Hematopoietic multipotent progenitor cell (in vitro differentiated cells): ENCODE results near the gene SPECC1L. TPM values are rescaled to one million over a fixed set of nuclear protein-coding genes. Genes with fewer than 3 reads are reported as not detected.

Experiments used
- DNase-seq, 3 donors: peaks; one replicate each; pipeline ENCODE4 v3.0.0-alpha.2; 2011 to 2015; ENCODE audit warnings: low read depth in 2 of 3, low spot score in 2 of 3
- total RNA-seq: library from RNA; depleted of rRNA; stranded (reverse); fragments of >200 nt; gene quantifications from one replicate; pipeline ENCODE4 v1.2.3, GENCODE V29; 2012

The SPECC1L gene
- total RNA-seq, 1 donor, result 24.8 TPM

DNA sequence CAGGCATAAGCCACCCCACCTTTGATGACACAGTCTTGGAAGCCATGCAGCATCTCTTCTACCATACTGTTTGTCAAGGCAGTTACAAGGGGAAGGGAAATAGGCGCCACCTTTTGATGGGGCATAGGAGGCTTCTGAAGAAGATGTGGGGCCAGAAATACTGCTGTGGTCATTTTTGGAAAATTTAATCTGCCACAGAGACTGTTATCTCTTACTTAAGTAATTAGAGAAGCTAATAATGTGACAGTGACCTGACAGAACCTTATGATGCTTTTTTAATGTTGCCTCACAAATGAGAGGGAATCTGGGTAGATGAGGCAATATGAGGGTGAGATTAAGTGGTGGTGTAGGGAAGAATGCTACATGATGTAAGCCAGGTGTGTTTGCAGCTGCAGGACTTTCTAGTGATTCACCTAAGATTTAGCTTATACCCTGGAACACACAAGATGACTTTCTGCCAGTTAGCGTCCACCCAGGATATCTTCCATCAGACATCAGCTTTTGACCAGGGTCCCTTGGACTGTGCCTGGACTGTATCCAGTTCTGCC is 122.5 kb downstream of the SPECC1L start:
- no peak for DNase-seq

DNA sequence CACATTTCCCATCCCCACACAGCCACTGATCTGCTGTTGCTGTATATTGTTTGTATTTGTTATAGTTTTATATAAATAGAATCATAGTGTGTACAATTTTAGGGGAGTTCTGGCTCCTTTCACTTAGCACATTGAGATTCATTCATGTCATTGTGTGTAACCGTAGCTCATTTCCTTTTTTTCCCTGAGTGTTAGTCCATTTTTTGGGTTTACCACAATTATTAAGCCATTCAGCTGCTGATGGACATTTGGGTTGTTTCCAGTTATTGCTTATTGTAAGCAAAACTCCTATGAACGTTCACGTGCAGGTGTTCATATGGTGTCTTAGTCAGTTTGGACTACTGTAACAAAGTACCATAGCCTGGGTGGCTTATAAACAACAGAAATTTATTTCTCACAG is 123.2 kb downstream of the SPECC1L start:
- DNase-seq, result no peak

DNA sequence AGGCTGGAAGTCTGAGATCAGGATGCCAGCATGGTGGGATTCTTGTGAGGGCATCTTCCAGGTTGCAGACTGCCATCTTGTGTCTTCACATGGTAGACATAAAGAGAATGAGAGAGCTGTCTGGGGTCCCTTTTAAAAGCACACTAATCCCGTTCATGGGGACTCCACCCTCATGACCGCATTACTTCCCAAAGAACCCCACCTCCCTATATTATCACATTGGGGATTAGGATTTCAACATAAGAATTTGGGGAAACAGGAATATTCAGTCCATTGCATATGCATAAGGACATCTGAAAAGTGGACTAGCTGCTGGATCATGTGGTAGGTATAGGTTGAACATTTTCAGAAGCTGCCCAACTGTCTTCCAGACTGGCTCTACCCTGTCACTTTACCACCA is 123.6 kb downstream of the SPECC1L start:
- no peak for DNase-seq

DNA sequence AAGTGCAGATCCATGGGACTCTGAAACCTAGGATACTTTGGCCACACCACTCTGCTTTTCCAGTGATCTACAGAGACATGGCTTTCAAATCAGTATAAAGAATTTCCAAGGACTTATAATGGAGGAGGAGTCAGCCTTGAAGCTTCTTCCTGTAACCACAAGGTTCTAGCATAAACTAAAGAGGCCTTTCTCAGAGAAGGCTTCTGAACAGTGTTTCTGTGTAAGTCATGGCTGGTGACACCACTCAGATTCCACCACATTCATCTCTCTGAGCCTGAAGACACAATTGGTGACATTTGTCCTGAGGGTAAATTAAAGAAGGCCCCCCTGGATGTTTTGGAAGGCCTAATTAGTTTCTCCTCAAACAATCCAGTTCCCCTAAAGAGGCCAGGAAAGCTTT is 127.8 kb downstream of the SPECC1L start:
- DNase-seq, result no peak

DNA sequence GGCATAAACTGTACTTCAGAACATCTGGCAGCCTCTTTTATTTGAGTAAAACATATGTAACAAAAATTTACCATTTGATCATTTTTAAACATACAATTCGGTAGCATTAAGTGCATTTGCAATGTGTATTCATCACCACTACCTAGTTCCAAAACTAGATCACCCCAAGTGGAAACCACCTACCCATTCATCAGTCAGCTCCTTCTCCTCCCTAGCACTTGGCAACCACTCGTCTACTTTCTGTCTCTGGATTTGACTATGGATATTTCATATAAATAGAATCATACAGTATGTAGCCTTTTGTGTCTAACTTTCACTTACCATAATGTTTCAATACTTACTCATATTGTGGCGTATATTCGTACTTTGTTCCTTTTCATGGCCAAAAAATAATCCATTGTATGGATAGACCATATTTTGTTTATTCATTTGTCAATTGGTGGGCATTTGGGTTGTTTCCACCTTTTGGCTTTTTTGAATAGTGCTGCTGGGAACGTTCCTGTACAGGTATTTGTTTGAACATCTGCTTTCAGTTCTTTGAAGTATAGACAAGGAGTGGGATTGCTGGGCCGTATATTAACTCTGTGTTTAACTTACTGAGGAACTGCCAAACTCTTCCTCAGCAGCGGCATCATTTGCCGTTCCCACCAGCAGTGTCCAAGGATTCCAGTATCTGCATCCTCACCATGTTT is 129.5 kb downstream of the SPECC1L start:
- DNase-seq, result no peak

DNA sequence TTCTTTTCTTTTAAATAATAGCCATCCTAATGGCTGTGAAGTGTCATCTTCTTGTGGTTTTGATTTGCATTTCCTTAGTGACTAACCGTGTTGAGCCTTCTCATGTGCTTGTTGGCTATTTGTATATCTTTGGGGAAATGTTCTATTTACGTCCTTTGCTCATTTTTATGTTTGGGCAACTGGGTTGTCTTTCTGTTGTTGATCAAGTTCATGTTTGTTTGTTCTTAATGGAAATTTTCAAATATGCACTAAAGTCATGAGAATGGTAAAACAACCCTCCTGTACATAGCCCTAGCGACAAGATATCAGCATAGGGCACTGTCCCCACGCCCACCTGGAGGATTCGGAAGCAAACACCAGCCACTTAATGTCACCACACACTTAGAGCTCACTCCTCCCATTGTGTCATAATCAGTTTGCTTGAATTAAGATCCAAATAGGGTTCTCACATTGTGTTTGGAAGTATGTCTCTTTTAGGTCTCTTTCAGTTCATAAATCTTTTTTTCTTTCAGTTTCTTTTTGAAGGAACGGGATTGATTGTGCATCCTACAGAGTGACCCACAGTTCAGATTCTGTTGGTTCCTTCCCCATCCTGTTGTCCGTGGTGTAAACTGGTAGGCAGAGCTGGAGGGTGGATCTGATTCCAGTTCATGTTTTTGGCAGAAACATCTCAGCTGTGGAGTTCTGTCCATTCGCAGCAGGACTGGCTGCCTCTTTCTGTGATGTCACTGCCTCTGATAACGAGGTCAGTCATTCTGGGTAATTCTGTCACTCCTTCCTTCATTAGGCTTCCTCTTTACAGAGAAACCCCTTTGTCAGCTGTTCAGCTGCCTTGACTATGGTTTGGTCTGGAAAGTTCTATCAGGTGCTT is 130.3 kb downstream of the SPECC1L start:
- DNase-seq, result no peak

DNA sequence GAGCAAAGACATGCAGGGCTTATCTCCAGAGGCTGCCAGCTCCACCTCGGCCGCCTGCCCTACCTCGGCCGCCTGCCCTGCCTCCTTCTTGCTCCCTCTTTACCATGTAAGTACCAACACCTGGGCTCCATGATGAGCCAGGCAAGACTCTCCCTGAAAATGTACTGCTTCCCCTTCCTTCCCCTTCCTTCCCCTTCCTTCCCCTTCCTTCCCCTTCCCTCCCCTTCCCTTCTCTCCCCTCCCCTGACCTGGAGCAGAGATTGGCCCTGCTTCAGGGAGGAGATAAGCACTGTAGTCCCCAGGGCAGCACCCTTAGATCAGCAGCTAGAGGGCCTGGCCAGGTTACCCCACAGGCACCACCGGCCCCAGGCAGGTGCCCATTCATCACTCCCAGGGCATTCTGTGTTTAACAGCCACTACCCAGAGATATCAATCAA is 131.3 kb downstream of the SPECC1L start:
- DNase-seq, result no peak

DNA sequence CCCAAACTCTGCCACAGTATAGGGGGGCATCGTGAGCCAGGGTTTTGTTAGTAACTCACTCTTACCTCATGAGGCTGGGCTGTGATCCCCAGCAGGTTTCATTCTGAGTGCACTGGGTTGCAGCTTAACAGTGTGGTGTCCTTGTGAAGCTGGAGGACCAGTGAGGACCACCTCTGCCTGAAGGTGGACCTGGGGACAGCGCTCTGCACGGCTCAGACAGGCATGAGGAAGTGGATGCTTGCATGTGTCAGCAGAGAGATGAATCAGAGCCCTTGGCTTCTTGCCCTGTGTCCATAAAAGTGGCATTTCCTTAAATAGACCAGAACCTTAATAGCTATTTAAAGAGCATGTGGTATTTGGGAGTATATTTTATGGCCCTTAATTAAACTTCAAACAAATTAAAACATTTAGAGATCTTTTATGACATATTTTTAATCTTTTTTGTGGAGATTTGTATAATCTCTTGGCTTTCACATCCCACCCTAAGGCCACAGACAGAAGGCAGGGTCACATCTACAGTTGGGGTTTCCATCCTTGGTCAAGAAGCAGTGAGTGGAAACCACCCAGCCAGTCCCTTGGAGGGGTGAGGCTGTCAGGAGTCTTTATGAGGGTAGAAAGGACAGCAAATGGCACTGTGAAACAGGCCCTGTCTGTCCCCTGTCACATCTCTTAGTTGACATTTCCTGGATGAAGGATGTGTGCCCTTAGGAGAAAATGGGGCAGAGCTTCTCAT is 132.0 kb downstream of the SPECC1L start:
- DNase-seq, result peak in 2 of 3 donors; percentile 76 to 84

DNA sequence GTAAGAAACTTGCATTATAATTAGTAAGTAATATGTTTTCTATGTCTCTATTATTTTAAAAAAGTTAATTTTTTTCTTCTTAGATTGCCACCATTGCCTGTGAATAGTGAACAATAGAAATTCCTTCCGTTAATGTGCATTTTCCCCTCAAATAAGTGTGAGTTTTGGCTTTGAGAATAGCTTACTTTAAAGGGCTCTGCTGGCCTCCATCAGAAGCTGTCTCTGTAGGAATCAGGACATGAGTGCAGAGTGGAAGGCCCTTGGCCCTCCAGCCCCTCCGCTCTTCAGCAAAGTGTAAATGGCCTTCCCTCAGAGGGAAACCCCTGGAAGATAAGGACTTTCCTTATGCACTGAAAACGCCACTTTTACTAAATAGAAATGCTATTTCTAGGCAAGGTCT is 132.7 kb downstream of the SPECC1L start:
- DNase-seq, result no peak

DNA sequence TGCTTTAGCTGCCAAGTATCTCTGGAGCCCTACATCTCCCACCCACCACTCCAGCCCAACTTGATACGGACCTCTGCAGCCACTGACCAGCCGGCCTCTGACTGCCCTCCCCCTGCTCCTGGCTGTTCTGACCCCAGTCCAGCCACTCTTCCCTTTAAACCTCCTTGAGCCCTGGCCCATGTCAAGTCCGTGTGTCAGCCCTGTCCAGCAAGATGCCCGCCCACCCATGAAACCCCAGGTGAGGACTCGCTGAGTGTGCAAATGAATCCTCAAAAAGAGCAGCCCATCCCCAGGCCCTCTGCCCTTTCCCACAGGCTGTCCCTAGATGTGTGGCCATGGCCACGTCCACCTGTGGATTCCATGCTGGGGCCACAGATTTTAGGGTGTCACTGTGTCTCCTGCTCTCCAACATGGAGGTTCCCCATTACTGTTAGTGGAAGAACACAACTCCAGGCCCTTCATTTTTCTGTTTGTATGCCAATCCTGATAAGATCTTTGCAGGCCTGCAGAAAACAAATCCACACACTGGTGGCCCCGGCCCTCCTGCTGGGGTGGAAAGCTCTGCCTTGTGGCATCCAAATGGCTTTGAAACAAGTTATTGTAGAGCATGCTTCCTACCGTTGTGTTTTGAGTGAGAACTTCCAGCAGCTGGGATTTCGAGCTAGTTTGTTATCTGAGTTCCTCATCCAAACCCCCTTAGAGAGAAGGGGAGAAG is 134.1 kb downstream of the SPECC1L start:
- DNase-seq, result no peak

DNA sequence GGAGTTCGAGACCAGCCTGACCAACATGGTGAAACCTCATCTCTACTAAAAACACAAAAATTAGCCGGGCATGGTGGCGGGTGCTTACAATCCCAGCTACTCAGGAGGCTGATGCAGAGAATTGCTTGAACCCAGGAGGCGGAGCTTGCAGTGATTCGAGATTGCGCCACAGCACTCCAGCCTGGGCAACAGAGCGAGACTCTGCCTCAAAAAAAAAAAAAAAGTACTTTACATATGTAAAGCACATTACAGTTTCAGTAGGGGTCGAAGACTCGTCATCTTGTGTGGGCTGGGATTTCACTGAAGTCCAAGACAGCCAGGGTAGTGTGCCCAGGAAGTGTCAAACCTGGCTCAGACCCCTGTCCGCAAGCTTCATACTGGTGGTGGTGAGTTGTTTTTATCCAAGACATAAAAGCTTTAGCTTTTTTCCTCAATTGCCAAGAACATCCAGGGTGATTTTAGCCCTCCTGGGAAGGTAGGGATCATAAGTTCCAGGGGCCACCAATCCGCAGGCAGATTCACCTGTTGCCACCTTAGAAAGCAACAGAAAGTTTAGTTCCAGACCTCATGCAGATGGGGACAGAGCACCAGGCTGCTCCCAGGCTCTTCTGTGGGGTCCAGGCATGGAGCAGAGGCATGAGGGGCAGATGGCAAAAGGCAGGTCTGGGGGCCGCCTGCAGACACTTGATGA is 135.1 kb downstream of the SPECC1L start:
- DNase-seq, result no peak

DNA sequence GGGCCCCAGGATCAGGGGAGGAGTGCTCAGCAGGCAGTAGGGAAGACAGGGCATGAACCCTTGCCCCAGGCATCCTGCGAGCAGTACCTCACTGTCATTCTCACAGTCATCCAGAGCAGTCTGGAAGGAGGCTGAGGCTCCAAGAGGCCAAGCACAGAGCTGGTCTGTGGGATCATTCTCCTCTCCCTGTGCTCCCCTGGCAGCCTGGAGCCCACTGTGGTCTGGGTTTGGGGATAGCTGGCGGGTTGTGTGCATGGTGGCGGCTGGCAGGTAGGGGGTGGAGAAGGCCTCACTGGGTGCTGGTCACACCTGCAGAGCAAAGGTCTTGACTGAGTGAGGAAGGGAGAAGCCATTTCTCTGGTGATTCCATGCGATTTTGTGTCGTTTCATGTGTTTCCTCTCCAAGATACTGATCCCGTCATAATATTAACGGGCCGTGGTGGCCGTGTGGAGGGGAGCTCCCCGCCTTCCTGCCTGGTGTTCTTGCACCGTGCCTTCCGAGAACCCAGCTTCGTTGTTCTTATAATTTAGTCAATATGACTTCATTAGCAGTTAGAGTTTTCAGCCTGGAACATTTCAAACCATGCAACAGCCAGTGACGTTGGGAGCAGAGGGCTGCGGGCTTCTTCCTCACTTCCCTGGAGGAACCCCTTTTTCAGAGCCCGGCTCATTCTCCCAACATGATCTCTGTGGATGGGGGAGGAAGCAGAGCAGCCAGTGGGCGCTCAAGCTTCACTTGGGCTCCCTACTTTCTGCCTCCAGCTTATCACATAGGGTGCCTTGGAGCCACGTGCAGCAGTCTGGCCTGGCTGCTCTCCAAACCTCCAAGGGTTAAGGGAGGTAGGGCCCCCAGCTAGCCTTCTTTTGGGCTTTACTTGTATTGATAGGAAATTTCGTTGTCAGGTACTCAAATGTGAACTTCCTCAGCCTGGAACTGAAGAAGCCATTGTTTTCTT is 136.0 kb downstream of the SPECC1L start:
- no peak for DNase-seq

DNA sequence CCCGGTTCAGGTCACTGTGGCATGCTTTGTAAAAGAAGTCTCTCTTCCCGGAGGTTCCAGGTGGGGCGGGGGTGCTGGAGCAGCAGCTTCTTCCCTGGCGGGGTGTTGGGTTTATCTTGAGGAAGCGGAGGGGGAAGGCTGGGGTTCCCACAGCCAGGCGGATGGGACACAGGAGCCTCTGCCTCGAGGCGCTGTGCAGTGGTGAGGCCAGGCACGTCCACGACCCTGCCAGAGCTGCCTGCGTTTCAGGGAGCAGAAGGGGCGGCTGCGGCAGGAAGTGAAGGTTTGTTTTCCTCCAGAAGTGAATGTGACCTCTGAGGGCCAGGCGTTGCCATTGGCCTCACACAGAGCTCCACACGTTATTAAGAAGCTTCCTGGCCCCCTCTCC is 136.6 kb downstream of the SPECC1L start:
- DNase-seq, result no peak

DNA sequence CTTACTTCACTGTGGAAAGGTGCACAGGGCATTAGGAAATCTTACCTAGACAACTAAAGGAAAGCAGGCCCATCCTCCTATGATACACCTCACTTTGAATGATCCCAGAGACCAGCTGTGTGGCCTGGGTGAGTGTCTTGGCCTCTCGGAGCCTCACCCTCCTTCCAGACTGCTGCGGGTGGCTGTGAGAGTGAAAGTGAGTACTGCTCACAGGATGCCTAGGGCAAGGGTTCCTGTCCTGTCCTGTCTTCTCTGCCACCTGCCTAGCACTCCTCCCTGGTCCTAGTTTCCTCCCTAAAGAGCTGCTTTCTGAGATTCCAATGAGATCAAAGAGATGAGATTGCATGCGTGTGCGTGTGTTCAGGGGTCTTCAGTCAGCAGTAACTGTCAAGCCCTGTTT is 137.3 kb downstream of the SPECC1L start:
- no peak for DNase-seq

DNA sequence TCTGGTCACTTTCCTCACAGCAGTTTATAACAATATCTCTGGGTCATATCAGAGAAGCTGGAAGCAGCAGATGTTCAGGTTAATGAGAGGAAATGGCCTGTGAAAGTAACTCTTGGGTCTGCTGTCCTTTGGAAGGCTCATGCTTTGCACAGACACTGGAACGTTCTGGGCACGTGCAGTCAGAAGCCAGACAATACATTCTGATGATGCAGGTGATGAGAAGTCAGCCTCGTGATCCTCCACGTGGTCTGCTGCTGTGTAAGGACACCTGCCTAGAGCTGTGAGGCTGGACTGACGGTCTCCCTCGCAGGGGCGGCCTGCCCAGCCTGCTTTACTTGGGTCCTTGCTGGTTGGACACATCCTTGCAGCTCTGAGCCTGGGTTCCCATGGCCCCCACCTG is 138.0 kb downstream of the SPECC1L start:
- no peak for DNase-seq

DNA sequence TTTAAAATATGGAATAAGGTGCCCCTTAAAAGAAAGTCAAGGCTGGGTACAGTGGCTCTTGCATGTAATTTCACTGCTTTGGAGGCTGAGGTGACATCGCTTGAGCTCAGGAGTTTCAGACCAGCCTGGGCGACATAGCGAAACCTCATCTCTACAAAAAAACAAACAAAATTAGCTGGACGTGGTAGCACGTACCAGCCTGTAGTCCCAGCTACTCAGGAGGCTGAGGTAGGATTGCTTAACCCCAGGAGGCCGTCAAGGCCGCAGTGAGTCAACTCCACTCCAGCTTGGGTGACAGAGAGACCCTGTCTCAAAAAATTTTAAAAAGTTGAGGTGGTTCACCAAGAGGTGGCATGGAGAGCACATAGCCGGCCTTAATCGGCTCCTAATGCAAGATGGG is 139.1 kb downstream of the SPECC1L start:
- DNase-seq, result no peak

DNA sequence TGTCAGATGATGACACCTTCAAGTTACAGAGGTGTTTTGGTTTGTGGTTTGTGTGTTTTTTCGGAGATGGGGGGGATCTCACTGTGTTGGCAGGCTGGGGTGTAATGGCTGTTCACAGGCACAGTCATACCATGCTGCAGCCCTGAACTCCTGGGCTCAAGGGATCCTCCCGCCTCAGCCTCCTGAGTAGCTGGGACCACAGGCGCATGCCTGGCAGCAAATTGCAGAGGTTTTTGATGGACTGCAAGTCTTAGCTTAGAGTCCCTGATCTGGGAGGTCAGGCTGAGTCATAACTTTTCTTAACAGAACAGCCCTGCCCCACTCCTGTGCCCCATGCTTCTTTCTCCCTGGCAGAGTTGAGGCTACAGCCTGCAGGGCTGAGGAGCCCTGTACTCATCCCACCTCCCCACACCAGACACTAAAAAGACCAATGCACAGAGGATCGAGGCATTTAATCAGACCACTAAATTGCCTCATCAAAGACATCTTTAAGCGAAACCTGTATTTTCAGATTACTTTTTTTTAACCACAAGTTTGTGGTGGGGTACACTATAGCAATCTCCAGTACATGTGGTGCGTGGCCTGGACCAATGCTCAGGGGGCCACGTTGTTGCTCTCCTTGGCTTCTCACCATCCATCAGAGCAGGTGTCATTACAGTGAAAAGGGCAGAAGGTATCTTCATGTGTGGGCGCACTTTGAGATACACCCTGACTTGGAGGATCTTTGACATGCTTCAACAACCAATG is 139.7 kb downstream of the SPECC1L start:
- no peak for DNase-seq
